GM19452 (cell line): ENCODE data around the gene WAS.
"Not testable (repeated sequence)": the region's sequence is repeated elsewhere in the genome, so short reads cannot be mapped to it uniquely, and the experiment has no call there.

ENCODE experiments used
- ATAC-seq: cut with Tn5 transposase; IDR thresholded peaks from one replicate; pipeline ENCODE4 v1.9.1; 2021; ENCODE audit not compliant: unreplicated experiment

Gene WAS

GRCh38 chrX:48683411-48683982 is at the start of gene WAS:
Gene WAS (plus strand): TSS chrX:48683799. CDS start chrX:48683854, 55 bp downstream.
- peak; percentile 79 for ATAC-seq

GRCh38 chrX:48636301-48636700 is 47.3 kb upstream of the WAS start:
- no peak for ATAC-seq

GRCh38 chrX:48636776-48637175 is 46.8 kb upstream of the WAS start:
- no peak for ATAC-seq

- ATAC-seq: no peak
Observed at GRCh38 chrX:48645669-48646068, 37.9 kb upstream of the WAS start.

- ATAC-seq: no peak
Observed at GRCh38 chrX:48648336-48648751, 35.3 kb upstream of the WAS start.

- no peak for ATAC-seq
Observed at GRCh38 chrX:48649102-48649501, 34.5 kb upstream of the WAS start.

GRCh38 chrX:48652055-48652579 is 31.5 kb upstream of the WAS start:
- ATAC-seq: not testable (repeated sequence)

GRCh38 chrX:48654746-48655145 is 28.9 kb upstream of the WAS start:
- not testable (repeated sequence) for ATAC-seq

- not testable (repeated sequence) for ATAC-seq
Observed at GRCh38 chrX:48659686-48660085, 23.9 kb upstream of the WAS start.

- ATAC-seq: no peak
Observed at GRCh38 chrX:48663241-48663640, 20.4 kb upstream of the WAS start.

GRCh38 chrX:48664156-48664555 is 19.4 kb upstream of the WAS start:
- ATAC-seq: no peak

GRCh38 chrX:48665991-48666390 is 17.6 kb upstream of the WAS start:
- ATAC-seq: no peak

- no peak for ATAC-seq
Observed at GRCh38 chrX:48666649-48667048, 16.9 kb upstream of the WAS start.

GRCh38 chrX:48667509-48667908 is 16.1 kb upstream of the WAS start:
- no peak for ATAC-seq

- not testable (repeated sequence) for ATAC-seq
Observed at GRCh38 chrX:48668187-48668586, 15.4 kb upstream of the WAS start.

GRCh38 chrX:48676106-48676892 is 7.3 kb upstream of the WAS start:
- peak; percentile 92 for ATAC-seq

- ATAC-seq: no peak
Observed at GRCh38 chrX:48676893-48677270, 6.7 kb upstream of the WAS start.

- no peak for ATAC-seq
Observed at GRCh38 chrX:48677516-48677915, 6.1 kb upstream of the WAS start.

- not testable (repeated sequence) for ATAC-seq
Observed at GRCh38 chrX:48680467-48680866, 3.1 kb upstream of the WAS start.

- not testable (repeated sequence) for ATAC-seq
Observed at GRCh38 chrX:48680925-48681324, 2.7 kb upstream of the WAS start.

GRCh38 chrX:48681539-48682183 is 1.9 kb upstream of the WAS start:
- no peak for ATAC-seq

- ATAC-seq: not testable (repeated sequence)
Observed at GRCh38 chrX:48682795-48683194, 804 bp upstream of the WAS start.
